SK-N-SH (cell line): ENCODE measurements around the gene CENPX. TPM values are rescaled to one million over a fixed set of nuclear protein-coding genes. Genes with fewer than 3 reads are reported as not detected.

Source experiments
- CTCF ChIA-PET: fragments of 300-600, 350-600 bp; formaldehyde crosslinking; extraction: SDS; loops from one replicate; lab custom pipeline; 2021; lab: Yijun Ruan, JAX
- POLR2A ChIA-PET: fragments of 350-600 bp; sonication (Branson Sonifier 250); formaldehyde crosslinking; extraction: SDS; loops from one replicate; lab custom pipeline; 2020; ENCODE audit warnings: antibody characterized with exemption, inconsistent platforms; lab: Yijun Ruan, JAX
- DNase-seq: peaks from one replicate; pipeline ENCODE4 v3.0.0; 2012
- H2AFZ ChIP-seq: fragments of 200-600 bp; sonication (generic); 2 replicates; pipeline ENCODE4 v1.8.1; 2016; ENCODE audit warnings: antibody characterized with exemption, mild to moderate bottlenecking, low read depth
- H3F3A ChIP-seq: fragments of 200-600 bp; sonication (generic); replicated peaks from 2 replicates; pipeline ENCODE3; 2016; ENCODE audit warnings: antibody characterized with exemption, mild to moderate bottlenecking; ENCODE audit not compliant: insufficient read depth
- H3K27ac ChIP-seq, 2 experiments: fragments of 200-500 bp in 1 of 2; fragments of 200-600 bp in 1 of 2; sonication (Bioruptor generic) in 1 of 2; sonication (generic), shearing (Covaris generic) in 1 of 2; 2 replicates each; pipeline versions ENCODE4 v1.5.1 to v1.6.1; 2014 to 2016; ENCODE audit warnings: low read depth in 2 of 2, inconsistent platforms in 1 of 2, low read length in 1 of 2, mild to moderate bottlenecking in 1 of 2, mixed read lengths in 1 of 2
- H3K27me3 ChIP-seq: fragments of 200-600 bp; sonication (generic), shearing (Covaris generic); 2 replicates; pipeline ENCODE4 v1.6.1; 2016; ENCODE audit warnings: mixed run types; ENCODE audit not compliant: insufficient read depth
- H3K36me3 ChIP-seq, 2 experiments: fragments of 200-500 bp in 1 of 2; fragments of 200-600 bp in 1 of 2; sonication (Bioruptor generic) in 1 of 2; sonication (generic) in 1 of 2; replicated peaks in 1 of 2; 2 replicates each; pipeline versions ENCODE3 to v1.5.1; 2014 to 2016; ENCODE audit warnings: low read length in 1 of 2, mild to moderate bottlenecking in 1 of 2; ENCODE audit not compliant: insufficient read depth in 2 of 2, control insufficient read depth in 1 of 2
- H3K4me1 ChIP-seq, 2 experiments: fragments of 200-500 bp in 1 of 2; fragments of 200-600 bp in 1 of 2; sonication (Bioruptor generic) in 1 of 2; sonication (generic), shearing (Covaris generic) in 1 of 2; 2 replicates each; pipeline versions ENCODE4 v1.5.1 to v1.6.1; 2014 to 2016; ENCODE audit warnings: low read depth in 1 of 2, low read length in 1 of 2, mixed run types in 1 of 2; ENCODE audit not compliant: insufficient read depth in 2 of 2, control insufficient read depth in 1 of 2
- H3K4me2 ChIP-seq: fragments of 200-600 bp; sonication (generic), shearing (Covaris generic); 2 replicates; pipeline ENCODE4 v1.6.1; 2017; ENCODE audit warnings: mixed run types
- H3K4me3 ChIP-seq, 2 experiments: fragments of 200-500 bp in 1 of 2; fragments of 200-600 bp in 1 of 2; sonication (Bioruptor generic) in 1 of 2; sonication (generic), shearing (Covaris generic) in 1 of 2; 2 replicates each; pipeline versions ENCODE4 v1.5.1 to v1.8.1; 2014 to 2016; ENCODE audit warnings: low read depth in 2 of 2, inconsistent platforms in 1 of 2, low read length in 1 of 2, mild to moderate bottlenecking in 1 of 2, mixed read lengths in 1 of 2, moderate library complexity in 1 of 2
- H3K79me2 ChIP-seq: fragments of 200-600 bp; sonication (generic); 2 replicates; pipeline ENCODE4 v1.8.1; 2017; ENCODE audit warnings: mild to moderate bottlenecking; ENCODE audit not compliant: insufficient read depth
- H3K9ac ChIP-seq: fragments of 200-600 bp; sonication (generic); 2 replicates; pipeline ENCODE4 v1.6.1; 2017; ENCODE audit warnings: mixed run types
- H3K9me2 ChIP-seq: fragments of 200-600 bp; sonication (generic); 2 replicates; pipeline ENCODE4 v1.6.1; 2017; ENCODE audit warnings: mixed run types
- H3K9me3 ChIP-seq: fragments of 200-600 bp; sonication (generic); 2 replicates; pipeline ENCODE4 v1.6.1; 2017; ENCODE audit warnings: mixed run types, mild to moderate bottlenecking, moderate library complexity
- H4K20me1 ChIP-seq: fragments of 200-600 bp; sonication (generic); 2 replicates; pipeline ENCODE4 v1.6.1; 2017; ENCODE audit warnings: mild to moderate bottlenecking, mixed run types; ENCODE audit not compliant: insufficient read depth
- CHD2 ChIP-seq: fragments of 150-350 bp; IDR thresholded peaks from 2 replicates; pipeline ENCODE4 v1.6.1; 2018; ENCODE audit warnings: low read length; ENCODE audit not compliant: partially characterized antibody
- CTCF ChIP-seq: fragments of 200-600 bp; sonication (generic); IDR thresholded peaks from 2 replicates; pipeline ENCODE4 v1.6.1; 2017; ENCODE audit warnings: antibody characterized with exemption, mild to moderate bottlenecking, moderate library complexity
- EP300 ChIP-seq, 2 experiments: IDR thresholded peaks; 2 replicates each; pipeline versions ENCODE4 v1.4.0 to v1.6.1; 2012; ENCODE audit warnings: borderline replicate concordance in 1 of 2, low read depth in 1 of 2, low read length in 1 of 2
- FOSL2 ChIP-seq: IDR thresholded peaks from 2 replicates; pipeline ENCODE4 v1.4.0; 2012; ENCODE audit warnings: low read depth, mild to moderate bottlenecking, moderate library complexity, borderline replicate concordance
- FOXJ3 ChIP-seq: sonication (generic); formaldehyde crosslinking; IDR thresholded peaks from 2 replicates; pipeline ENCODE4 v1.5.1; 2020; ENCODE audit warnings: mild to moderate bottlenecking, missing genetic modification reagents
- GABPA ChIP-seq: IDR thresholded peaks from 2 replicates; pipeline ENCODE4 v1.4.0; 2012; ENCODE audit warnings: low read depth, mild to moderate bottlenecking
- GATA2 ChIP-seq: sonication (generic); formaldehyde crosslinking; IDR thresholded peaks from 2 replicates; pipeline ENCODE4 v1.5.0; 2020; ENCODE audit warnings: mild to moderate bottlenecking, missing genetic modification reagents
- MEF2A ChIP-seq: IDR thresholded peaks from 2 replicates; pipeline ENCODE4 v1.4.0; 2012; ENCODE audit warnings: low read depth, borderline replicate concordance
- POLR2AphosphoS5 ChIP-seq: IDR thresholded peaks from 2 replicates; pipeline ENCODE4 v1.6.1; 2012; ENCODE audit warnings: low read depth, low read length
- REST ChIP-seq: IDR thresholded peaks from 2 replicates; pipeline ENCODE4 v1.6.1; 2012; ENCODE audit warnings: mild to moderate bottlenecking, low read depth, low read length, moderate library complexity
- RFX5 ChIP-seq: IDR thresholded peaks from 2 replicates; pipeline ENCODE4 v1.6.1; 2012; ENCODE audit warnings: mild to moderate bottlenecking, improper control_type of control experiment, low read length
- RXRA ChIP-seq: IDR thresholded peaks from 2 replicates; pipeline ENCODE4 v1.4.0; 2012; ENCODE audit warnings: low read depth, mild to moderate bottlenecking, borderline replicate concordance
- TAF1 ChIP-seq: IDR thresholded peaks from 2 replicates; pipeline ENCODE4 v1.6.1; 2012; ENCODE audit warnings: low read depth, mild to moderate bottlenecking, low read length, moderate library complexity, borderline replicate concordance
- TEAD4 ChIP-seq: IDR thresholded peaks from 2 replicates; pipeline ENCODE4 v1.4.0; 2012; ENCODE audit warnings: mild to moderate bottlenecking, borderline replicate concordance; ENCODE audit not compliant: insufficient read depth
- YY1 ChIP-seq: IDR thresholded peaks from 2 replicates; pipeline ENCODE4 v1.4.0; 2012; ENCODE audit warnings: low read depth, mild to moderate bottlenecking
- ZBTB33 ChIP-seq: IDR thresholded peaks from 2 replicates; pipeline ENCODE4 v1.4.0; 2012; ENCODE audit warnings: low read depth, borderline replicate concordance
- WGBS: methylation state at CpG from one replicate; pipeline ENCODE4 v1.1.6; 2017; ENCODE audit warnings: low lambda C conversion rate; 5-methylcytosine and 5-hydroxymethylcytosine counted together
- polyA plus RNA-seq, 3 experiments: library from polyadenylated mRNA; depleted of rRNA; stranded (reverse); fragments of >200 nt; gene quantifications; 2 replicates each; pipeline ENCODE4 v1.2.3, GENCODE V29; 2012
- TF ChIP-seq, protein P1 (sequence below): IDR thresholded peaks from 2 replicates; pipeline ENCODE4 v1.4.0; 2012; ENCODE audit warnings: low read depth, borderline replicate concordance
- TF ChIP-seq, protein P2 (sequence below): fragments of 150-350 bp; IDR thresholded peaks from 2 replicates; pipeline ENCODE4 v1.6.1; 2017; ENCODE audit warnings: antibody characterized with exemption, low read length, low read depth, borderline replicate concordance
- TF ChIP-seq, protein P3 (sequence below): fragments of 150-350 bp; IDR thresholded peaks from 2 replicates; pipeline ENCODE4 v1.6.1; 2016; ENCODE audit warnings: mild to moderate bottlenecking, low read depth, low read length

The CENPX gene
- polyA plus RNA-seq, 1 of the 3 experiments (the other 2 are of a cell fraction): 255 TPM

- no peak overlapping the region for H3K9ac ChIP-seq
- peaks cover 15% of the 10 kb centered on the region; the same call in 1 of the 2 replicates for H3K79me2 ChIP-seq
- 95% methylated on average over 21 of the region's 21 CpGs for WGBS
- TF ChIP-seq TAF1 (no peak), POLR2AphosphoS5 (no peak), TEAD4 (no peak), EP300 (IDR thresholded peaks at IDR 0.05; ENCODE audit: borderline replicate concordance in 1 of 2, low read depth in 1 of 2, low read length in 1 of 2) (no peak), CHD2 (no peak), GABPA (no peak), RXRA (no peak), RFX5 (no peak), CTCF (no peak), YY1 (no peak), FOSL2 (no peak), FOXJ3 (CRISPR knock-in tag) (no peak), ZBTB33 (no peak), MEF2A (no peak), GATA2 (CRISPR knock-in tag) (no peak), REST (no peak)
- TF ChIP-seq, protein P1, sequence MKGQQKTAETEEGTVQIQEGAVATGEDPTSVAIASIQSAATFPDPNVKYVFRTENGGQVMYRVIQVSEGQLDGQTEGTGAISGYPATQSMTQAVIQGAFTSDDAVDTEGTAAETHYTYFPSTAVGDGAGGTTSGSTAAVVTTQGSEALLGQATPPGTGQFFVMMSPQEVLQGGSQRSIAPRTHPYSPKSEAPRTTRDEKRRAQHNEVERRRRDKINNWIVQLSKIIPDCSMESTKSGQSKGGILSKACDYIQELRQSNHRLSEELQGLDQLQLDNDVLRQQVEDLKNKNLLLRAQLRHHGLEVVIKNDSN: no peak
- TF ChIP-seq, protein P2, sequence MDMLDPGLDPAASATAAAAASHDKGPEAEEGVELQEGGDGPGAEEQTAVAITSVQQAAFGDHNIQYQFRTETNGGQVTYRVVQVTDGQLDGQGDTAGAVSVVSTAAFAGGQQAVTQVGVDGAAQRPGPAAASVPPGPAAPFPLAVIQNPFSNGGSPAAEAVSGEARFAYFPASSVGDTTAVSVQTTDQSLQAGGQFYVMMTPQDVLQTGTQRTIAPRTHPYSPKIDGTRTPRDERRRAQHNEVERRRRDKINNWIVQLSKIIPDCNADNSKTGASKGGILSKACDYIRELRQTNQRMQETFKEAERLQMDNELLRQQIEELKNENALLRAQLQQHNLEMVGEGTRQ: no peak
- TF ChIP-seq, protein P3, sequence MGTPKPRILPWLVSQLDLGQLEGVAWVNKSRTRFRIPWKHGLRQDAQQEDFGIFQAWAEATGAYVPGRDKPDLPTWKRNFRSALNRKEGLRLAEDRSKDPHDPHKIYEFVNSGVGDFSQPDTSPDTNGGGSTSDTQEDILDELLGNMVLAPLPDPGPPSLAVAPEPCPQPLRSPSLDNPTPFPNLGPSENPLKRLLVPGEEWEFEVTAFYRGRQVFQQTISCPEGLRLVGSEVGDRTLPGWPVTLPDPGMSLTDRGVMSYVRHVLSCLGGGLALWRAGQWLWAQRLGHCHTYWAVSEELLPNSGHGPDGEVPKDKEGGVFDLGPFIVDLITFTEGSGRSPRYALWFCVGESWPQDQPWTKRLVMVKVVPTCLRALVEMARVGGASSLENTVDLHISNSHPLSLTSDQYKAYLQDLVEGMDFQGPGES: no peak
- no peak overlapping the region for H3K27ac ChIP-seq
- no peak overlapping the region for H3K4me3 ChIP-seq
- H3K4me1 ChIP-seq: no peaks in the 10 kb centered on the region
- no peak overlapping the region for H2AFZ ChIP-seq
- no peaks in the 10 kb centered on the region for H3K27me3 ChIP-seq
- no peaks in the 10 kb centered on the region; the same call in 1 of the 2 replicates for H4K20me1 ChIP-seq
- H3K9me2 ChIP-seq: no peaks in the 10 kb centered on the region
- ChIA-PET POLR2A (no interaction called here), CTCF (interaction anchor here (1.4 to 11.6 kb wide), 3 partner anchors 25 to 36 kb away, joined by 11 to 85 read pairs (median 49); partner anchors contain the start of genes CENPX, LRRC45 and NOTUM)
- DNase-seq: no peak
- peaks cover 7% of the 10 kb centered on the region for H3F3A ChIP-seq
- H3K4me2 ChIP-seq: no peak overlapping the region
- H3K9me3 ChIP-seq: no peaks in the 10 kb centered on the region
- H3K36me3 ChIP-seq: peaks cover 22 to 25% of the 10 kb centered on the region in 2 experiments
Measured at GRCh38 chr17:81984773-81985410, 37.8 kb downstream of the CENPX start.
